GM03348 (cell line): ENCODE data around the gene PSMD14.
"Not testable (repeated sequence)": the region's sequence is repeated elsewhere in the genome, so short reads cannot be mapped to it uniquely, and the experiment has no call there.

Experiments used
- DNase-seq: peaks from one replicate; pipeline ENCODE4 v3.0.0; 2012; ENCODE audit warnings: low spot score

PSMD14 gene

GRCh38 chr2:161308178-161308955, at the start of gene PSMD14:
PSMD14 (plus strand) TSS chr2:161308425; CDS start chr2:161318826, 10,401 bp downstream.
- DNase-seq, result peak; percentile 94

- no peak for DNase-seq
These were observed 42.4 kb upstream of the PSMD14 start for GRCh38 chr2:161265874-161266273.

GRCh38 chr2:161269111-161269510, 39.1 kb upstream of the PSMD14 start:
- DNase-seq, result no peak

- peak; percentile 63 for DNase-seq
These were observed 35.0 kb upstream of the PSMD14 start for GRCh38 chr2:161273038-161273760.

- DNase-seq, result peak; percentile 40
These were observed 29.5 kb upstream of the PSMD14 start for GRCh38 chr2:161278564-161279229.

GRCh38 chr2:161279230-161279815, 28.9 kb upstream of the PSMD14 start:
- DNase-seq, result not testable (repeated sequence)

- peak; percentile 4 for DNase-seq
These were observed 27.3 kb upstream of the PSMD14 start for GRCh38 chr2:161280906-161281323.

- DNase-seq, result not testable (repeated sequence)
These were observed 26.5 kb upstream of the PSMD14 start for GRCh38 chr2:161281615-161282310.

GRCh38 chr2:161282311-161282644, 25.9 kb upstream of the PSMD14 start:
- DNase-seq, result not testable (repeated sequence)

- peak; percentile 7 for DNase-seq
These were observed 24.3 kb upstream of the PSMD14 start for GRCh38 chr2:161283926-161284325.

GRCh38 chr2:161303535-161304050, 4.6 kb upstream of the PSMD14 start:
- no peak for DNase-seq

GRCh38 chr2:161306919-161307318, 1.3 kb upstream of the PSMD14 start:
- no peak for DNase-seq

- no peak for DNase-seq
These were observed 549 bp upstream of the PSMD14 start for GRCh38 chr2:161307676-161308075.

GRCh38 chr2:161312996-161313395, 4.8 kb downstream of the PSMD14 start:
- no peak for DNase-seq

GRCh38 chr2:161315380-161315779, 7.2 kb downstream of the PSMD14 start:
- DNase-seq, result no peak

- no peak for DNase-seq
These were observed 8.5 kb downstream of the PSMD14 start for GRCh38 chr2:161316701-161317100.

GRCh38 chr2:161321944-161322648, 13.9 kb downstream of the PSMD14 start:
- DNase-seq, result no peak

- DNase-seq, result no peak
These were observed 16.7 kb downstream of the PSMD14 start for GRCh38 chr2:161324876-161325275.

- no peak for DNase-seq
These were observed 19.4 kb downstream of the PSMD14 start for GRCh38 chr2:161327582-161327981.

- DNase-seq, result no peak
These were observed 24.2 kb downstream of the PSMD14 start for GRCh38 chr2:161332371-161332967.

- no peak for DNase-seq
These were observed 27.4 kb downstream of the PSMD14 start for GRCh38 chr2:161335626-161336025.
